Measurements from ENCODE around the gene GDPD2.

DNA sequence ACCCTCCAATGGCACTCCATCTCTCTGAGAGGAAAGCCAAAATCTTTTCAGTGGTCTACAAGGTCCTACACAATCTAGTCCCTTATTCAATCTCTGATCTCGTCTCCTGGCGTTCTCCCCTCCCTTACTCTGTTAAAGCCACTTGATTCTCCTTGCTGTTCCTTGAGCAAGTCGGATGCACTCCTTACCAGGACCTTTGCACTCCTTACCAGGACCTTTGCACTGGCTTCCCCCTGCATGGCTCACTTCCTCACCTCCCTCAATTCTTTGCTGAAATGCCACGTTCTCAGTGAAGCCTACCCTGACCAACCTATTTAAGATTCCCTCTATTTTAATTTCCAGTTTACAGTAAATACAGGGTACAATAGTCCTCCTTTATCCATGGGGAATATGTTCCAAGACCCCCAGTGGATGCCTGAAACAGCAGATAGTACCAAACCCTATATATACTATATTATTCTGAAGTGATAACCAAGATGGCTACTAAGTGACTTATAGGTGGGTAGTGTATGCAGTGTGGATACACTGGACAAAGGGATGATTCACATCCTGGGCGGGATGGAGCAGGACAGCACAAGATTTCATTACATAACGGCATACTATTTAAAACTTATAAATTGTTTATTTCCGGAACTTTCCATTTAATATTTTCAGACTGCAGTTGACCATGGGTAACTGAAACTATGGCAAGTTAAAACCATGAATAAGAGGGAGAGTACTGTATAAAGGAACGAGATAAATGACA is 15.0 kb downstream of the GDPD2 start:
- TF ChIP-seq, protein P1, sequence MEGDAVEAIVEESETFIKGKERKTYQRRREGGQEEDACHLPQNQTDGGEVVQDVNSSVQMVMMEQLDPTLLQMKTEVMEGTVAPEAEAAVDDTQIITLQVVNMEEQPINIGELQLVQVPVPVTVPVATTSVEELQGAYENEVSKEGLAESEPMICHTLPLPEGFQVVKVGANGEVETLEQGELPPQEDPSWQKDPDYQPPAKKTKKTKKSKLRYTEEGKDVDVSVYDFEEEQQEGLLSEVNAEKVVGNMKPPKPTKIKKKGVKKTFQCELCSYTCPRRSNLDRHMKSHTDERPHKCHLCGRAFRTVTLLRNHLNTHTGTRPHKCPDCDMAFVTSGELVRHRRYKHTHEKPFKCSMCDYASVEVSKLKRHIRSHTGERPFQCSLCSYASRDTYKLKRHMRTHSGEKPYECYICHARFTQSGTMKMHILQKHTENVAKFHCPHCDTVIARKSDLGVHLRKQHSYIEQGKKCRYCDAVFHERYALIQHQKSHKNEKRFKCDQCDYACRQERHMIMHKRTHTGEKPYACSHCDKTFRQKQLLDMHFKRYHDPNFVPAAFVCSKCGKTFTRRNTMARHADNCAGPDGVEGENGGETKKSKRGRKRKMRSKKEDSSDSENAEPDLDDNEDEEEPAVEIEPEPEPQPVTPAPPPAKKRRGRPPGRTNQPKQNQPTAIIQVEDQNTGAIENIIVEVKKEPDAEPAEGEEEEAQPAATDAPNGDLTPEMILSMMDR (IDR thresholded peaks at IDR 0.05) = no peak
- TF ChIP-seq POLR2A (IDR thresholded peaks at IDR 0.05) = no peak

All from heart left ventricle (tissue), 13 donors.